Heart right ventricle (tissue), 16 donors: Measurements from ENCODE around the gene ICAM5. TPM values are rescaled to one million over a fixed set of nuclear protein-coding genes. Genes with fewer than 3 reads are reported as not detected.

Experiments used
- ATAC-seq, 8 donors: fragments of 200-7000 bp; cut with Tn5 transposase; one replicate each; pipeline ENCODE4 v1.9.1; 2020; ENCODE audit warnings: mild to moderate bottlenecking in 8 of 8, moderate library complexity in 8 of 8, moderate number of reproducible peaks in 1 of 8
- DNase-seq, 2 donors: peaks; one replicate each; pipeline ENCODE4 v3.0.0-alpha.2; 2020
- H3K27ac ChIP-seq, 10 donors: fragments of 200-600 bp; sonication (generic) in 2 of 10; one replicate each; pipeline versions ENCODE4 v1.5.0 to v1.8.0; 2020 to 2022; ENCODE audit warnings: mild to moderate bottlenecking in 3 of 10
- H3K27me3 ChIP-seq, 7 donors: fragments of 200-600 bp; one replicate each; pipeline ENCODE4 v1.8.0; 2021 to 2022; ENCODE audit warnings: mild to moderate bottlenecking in 2 of 7
- H3K36me3 ChIP-seq, 9 donors: fragments of 200-600 bp; sonication (generic) in 1 of 9; one replicate each; pipeline versions ENCODE4 v1.5.0 to v1.8.0; 2020 to 2022; ENCODE audit warnings: mild to moderate bottlenecking in 2 of 9
- H3K4me1 ChIP-seq, 9 donors: fragments of 200-600 bp; sonication (generic) in 1 of 9; one replicate each; pipeline versions ENCODE4 v1.5.0 to v1.8.0; 2020 to 2022; ENCODE audit warnings: mild to moderate bottlenecking in 4 of 9
- H3K4me3 ChIP-seq, 10 donors: fragments of 200-600 bp; sonication (generic) in 2 of 10; one replicate each; pipeline versions ENCODE4 v1.5.0 to v1.8.0; 2020 to 2022; ENCODE audit warnings: mild to moderate bottlenecking in 7 of 10, moderate library complexity in 2 of 10
- H3K9me3 ChIP-seq, 11 donors: fragments of 200-600 bp in 10 of 11; sonication (generic) in 2 of 11; one replicate each; pipeline versions ENCODE4 v1.5.0 to v1.8.0; 2013 to 2022; ENCODE audit warnings: mild to moderate bottlenecking in 2 of 11, control low read depth in 1 of 11, moderate library complexity in 1 of 11
- CTCF ChIP-seq, 9 donors: fragments of 200-600 bp; sonication (generic) in 2 of 9; IDR thresholded peaks; one replicate each; pipeline versions ENCODE4 v1.5.0 to v1.8.0; 2021 to 2022; ENCODE audit warnings: antibody characterized with exemption in 9 of 9, mild to moderate bottlenecking in 5 of 9, moderate library complexity in 1 of 9
- WGBS, 2 donors: extraction: QIAGEN DNeasy Blood & Tissue Kit; methylation state at CpG; one replicate each; pipeline ENCODE4 v1.1.7; 2013; ENCODE audit warnings: inconsistent platforms in 1 of 2; 5-methylcytosine and 5-hydroxymethylcytosine counted together
- intact Hi-C, 10 donors: fragments of 100-400 bp; cut with DNase I; formaldehyde crosslinking; loops; one replicate each; pipeline versions ENCODE4 v1.11.1 to v1.14.2; 2022
- polyA plus RNA-seq, 2 donors: library from polyadenylated mRNA; stranded (reverse); fragments of 200-250 nt; gene quantifications; one replicate each; pipeline ENCODE4 v1.2.3, GENCODE V29; 2013
- total RNA-seq, 10 donors: library from RNA; stranded (reverse); fragmentation: NEBNext Ultra II Directional in 3 of 10; extraction: Animal tissue kit (Norgen Biotek cat#: 25700) in 3 of 10; gene quantifications; one replicate each; pipeline versions ENCODE4 v1.2.1 to v1.2.4, GENCODE V29; 2021 to 2023
- donor health status: Arrhythmogenic right ventricular cardiomyopathy.
- donor health status: ischemic (EF 13 %, LVEDD 7.1; RV severe dilation, severe dysfunction).
- donor health status: healthy with polysubstance abuse.
- donor health status: DM: no; HTN: yes; CAD: no.
- donor health status: DM: no; HTN: no; CAD: no.
- donor health status: ischemic (EF 25% LVEDD 6.9; RV normal size, moderate dysfunction).
- donor health status: ischemic (EF 25% LVEDD 5.7; RV mildly dilated, moderate dysfunction).
- donor health status: healthy.
- donor health status: DM: yes; HTN: yes; CAD: no.
- donor health status: Ischemic cardiomyopathy.
- donor health status: ischemic (EF 35%, LVEDD 5.7; RV mildly dilated, moderate dysfunction).
- donor health status: nonischemic (EF 11% LVEDD 7.7; RV severe dilation, severe dysfunction).
- donor health status: DM: yes; HTN: yes; CAD: no.
- donor health status: PGD.
- donor health status: ischemic (EF 29% LVEDD 5.4; RV normal size, mild dysfunction).
- donor health status: nonischemic (EF 23%, LVEDD 6.1; RV moderate dilation, normal function).

ICAM5 gene
- total and polyA plus RNA-seq, 12 donors, result 0.18 to 1.0 (median 0.37) TPM; not detected in 3

GRCh38 chr19:10283301-10284064 lies 6.3 kb upstream of the ICAM5 start:
- ATAC-seq, result no peak
- no peak overlapping the region for H3K27ac ChIP-seq
- H3K36me3 ChIP-seq, result peaks cover 0 to 78% (median 20%) of the 10 kb centered on the region in 9 donors
- H3K4me3 ChIP-seq, result no peak overlapping the region
- WGBS, 2 donors, result 79 to 80% methylated on average over 23 of the region's 23 CpGs
- TF ChIP-seq CTCF (IDR thresholded peaks at IDR 0.05), result no peak
- H3K9me3 ChIP-seq, result no peaks in the 10 kb centered on the region
- peaks cover 10 to 52% (median 32%) of the 10 kb centered on the region in 9 donors for H3K4me1 ChIP-seq
- DNase-seq, result no peak
- intact Hi-C loops, result no loop called here
- H3K27me3 ChIP-seq, result peaks cover 0 to 17% (median 15%) of the 10 kb centered on the region in 7 donors

- Histone ChIP-seq H3K27me3 (peaks cover 0 to 25% (median 23%) of the 10 kb centered on the region in 7 donors), H3K9me3 (no peaks in the 10 kb centered on the region), H3K36me3 (peaks cover 0 to 70% (median 20%) of the 10 kb centered on the region in 9 donors), H3K27ac (no peak overlapping the region), H3K4me1 (peaks cover 13 to 53% (median 40%) of the 10 kb centered on the region in 9 donors), H3K4me3 (no peak overlapping the region)
- intact Hi-C loops, result no loop called here
- DNase-seq (no peak), ATAC-seq (no peak)
- no peak for TF ChIP-seq CTCF (IDR thresholded peaks at IDR 0.05)
- 91% methylated on average over 34 of the region's 34 CpGs for WGBS, 2 donors
These were observed 5.4 kb upstream of the ICAM5 start for GRCh38 chr19:10284065-10284959.

- peaks cover 13 to 53% (median 46%) of the 10 kb centered on the region in 9 donors for H3K4me1 ChIP-seq
- DNase-seq (no peak), ATAC-seq (no peak)
- peaks cover 0 to 31% (median 28%) of the 10 kb centered on the region in 7 donors for H3K27me3 ChIP-seq
- H3K9me3 ChIP-seq, result no peaks in the 10 kb centered on the region
- no peak for TF ChIP-seq CTCF (IDR thresholded peaks at IDR 0.05)
- peaks cover 0 to 64% (median 20%) of the 10 kb centered on the region in 9 donors for H3K36me3 ChIP-seq
- H3K4me3 ChIP-seq, result no peak overlapping the region
- WGBS, 2 donors, result 96 to 97% methylated on average over 13 of the region's 13 CpGs
- intact Hi-C loops, result loop anchor here in 2 of 10 donors (5.0 kb wide), 2 partner anchors 42 to 47 kb away; partner anchors contain the start of gene RAVER1 (in 1 of the 2)
- H3K27ac ChIP-seq, result no peak overlapping the region
These were observed 4.8 kb upstream of the ICAM5 start for GRCh38 chr19:10284960-10285278.

- DNase-seq (no peak), ATAC-seq (no peak)
- TF ChIP-seq CTCF (IDR thresholded peaks at IDR 0.05), result no peak
- Histone ChIP-seq H3K4me3 (no peak overlapping the region), H3K27ac (no peak overlapping the region), H3K36me3 (peaks cover 0 to 59% (median 20%) of the 10 kb centered on the region in 9 donors), H3K27me3 (peaks cover 0 to 36% (median 33%) of the 10 kb centered on the region in 7 donors), H3K4me1 (peaks cover 16 to 58% (median 51%) of the 10 kb centered on the region in 9 donors), H3K9me3 (no peaks in the 10 kb centered on the region)
- intact Hi-C loops, result loop anchor here in 2 of 10 donors (5.0 kb wide), 2 partner anchors 42 to 47 kb away; partner anchors contain the start of gene RAVER1 (in 1 of the 2)
- 95 to 96% methylated on average over 4 of the region's 4 CpGs for WGBS, 2 donors
These were observed 4.4 kb upstream of the ICAM5 start for GRCh38 chr19:10285393-10285792.
